Glomerular visceral epithelial cell (primary cell): Measurements from ENCODE around the gene KRT33A.

Source experiments
- DNase-seq: peaks from one replicate; pipeline ENCODE4 v3.0.0-alpha.2; 2016; ENCODE audit errors: extremely low spot score

Gene KRT33A

DNA sequence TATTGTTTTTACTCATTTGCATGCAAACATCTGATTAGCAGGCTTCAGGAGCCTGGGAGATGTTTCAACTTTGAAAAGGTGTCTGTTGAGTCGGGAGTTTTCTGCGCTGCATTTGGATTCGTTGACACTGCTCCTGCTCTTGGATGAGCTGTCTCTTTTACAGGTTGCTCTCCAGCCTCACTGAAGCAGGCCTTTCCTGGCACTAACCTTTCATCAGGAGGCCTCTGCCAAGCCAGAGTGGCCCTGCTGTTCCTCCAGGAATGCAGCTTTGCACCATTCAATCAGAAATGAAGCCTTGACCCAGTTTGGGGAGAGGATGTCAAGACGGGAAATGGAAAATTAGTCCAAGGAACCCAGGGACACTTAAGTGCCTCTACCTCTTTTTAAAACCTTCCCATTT lies 47.6 kb downstream of the KRT33A start:
- no peak for DNase-seq

- no peak for DNase-seq
Observed at GRCh38 chr17:41301916-41302901, 48.4 kb downstream of the KRT33A start, which contains the start of gene KRTAP29-1. Gene KRTAP29-1 (minus strand): TSS chr17:41302851. CDS start chr17:41302851, 0 bp downstream.

- no peak for DNase-seq
Observed at GRCh38 chr17:41301204-41301790, 49.3 kb downstream of the KRT33A start.

- no peak for DNase-seq
Observed at GRCh38 chr17:41298458-41299135, 52.0 kb downstream of the KRT33A start.

GRCh38 chr17:41296846-41297245 lies 53.8 kb downstream of the KRT33A start:
- no peak for DNase-seq
